Heart left ventricle (tissue), 16 donors: Measurements from ENCODE around the gene ARL15. TPM values are rescaled to one million over a fixed set of nuclear protein-coding genes. Genes with fewer than 3 reads are reported as not detected.

Experiments
- ATAC-seq, 4 donors: fragments of 200-7000 bp; cut with Tn5 transposase; one replicate each; pipeline ENCODE4 v1.9.1; 2020 to 2022; ENCODE audit warnings: moderate library complexity in 4 of 4, mild to moderate bottlenecking in 3 of 4, moderate number of reproducible peaks in 1 of 4
- DNase-seq, 5 donors: peaks; one replicate each; pipeline ENCODE4 v3.0.0-alpha.2; 2020
- H3K27ac ChIP-seq, 12 donors: fragments of 200-600 bp; sonication (generic) in 4 of 12; one replicate each; pipeline versions ENCODE4 v1.5.0 to v1.8.0; 2016 to 2022; ENCODE audit warnings: mild to moderate bottlenecking in 2 of 12
- H3K27me3 ChIP-seq, 9 donors: fragments of 200-600 bp; sonication (generic) in 2 of 9; one replicate each; pipeline versions ENCODE4 v1.5.1 to v1.8.0; 2016 to 2022; ENCODE audit warnings: mild to moderate bottlenecking in 3 of 9
- H3K36me3 ChIP-seq, 9 donors: fragments of 200-600 bp; sonication (generic) in 2 of 9; one replicate each; pipeline versions ENCODE4 v1.5.0 to v1.8.0; 2018 to 2022; ENCODE audit warnings: mild to moderate bottlenecking in 2 of 9
- H3K4me1 ChIP-seq, 12 donors: fragments of 200-600 bp; sonication (generic) in 4 of 12; one replicate each; pipeline versions ENCODE4 v1.5.0 to v1.8.0; 2016 to 2022; ENCODE audit warnings: mild to moderate bottlenecking in 3 of 12
- H3K4me3 ChIP-seq, 12 donors: fragments of 200-600 bp; sonication (generic) in 4 of 12; one replicate each; pipeline versions ENCODE4 v1.5.0 to v1.8.0; 2017 to 2022; ENCODE audit warnings: mild to moderate bottlenecking in 9 of 12, moderate library complexity in 4 of 12
- H3K9me3 ChIP-seq, 12 donors: fragments of 200-600 bp; sonication (generic) in 4 of 12; one replicate each; pipeline versions ENCODE4 v1.5.0 to v1.8.0; 2016 to 2022; ENCODE audit warnings: mild to moderate bottlenecking in 1 of 12
- POLR2A ChIP-seq, 2 donors: fragments of 450-650 bp; IDR thresholded peaks; one replicate each; pipeline ENCODE4 v1.6.1; 2017; ENCODE audit warnings: antibody characterized with exemption in 2 of 2, mild to moderate bottlenecking in 2 of 2, moderate library complexity in 2 of 2
- WGBS, 4 donors: extraction: QIAGEN DNeasy Blood & Tissue Kit in 2 of 4; methylation state at CpG; one replicate each; pipeline versions ENCODE4 v1.1.5 to v1.1.7; 2013 to 2018; 5-methylcytosine and 5-hydroxymethylcytosine counted together
- intact Hi-C, 10 donors: fragments of 100-400 bp; cut with DNase I; formaldehyde crosslinking; loops; one replicate each; pipeline versions ENCODE4 v1.11.1 to v1.14.2; 2022
- polyA plus RNA-seq, 2 donors: library from polyadenylated mRNA; stranded (reverse); fragments of 200-250 nt; gene quantifications; one replicate each; pipeline ENCODE4 v1.2.3, GENCODE V29; 2013
- total RNA-seq, 9 donors: library from RNA; depleted of rRNA in 2 of 9; stranded (reverse); fragments of >200 nt in 2 of 9; fragmentation: NEBNext Ultra II Directional in 3 of 9; extraction: Animal tissue kit (Norgen Biotek cat#: 25700) in 3 of 9; gene quantifications; one replicate each; pipeline versions ENCODE4 v1.1.0 to v1.2.4, GENCODE V29; 2016 to 2023
- TF ChIP-seq, protein P1 (sequence below), 12 donors: fragments of 200-600 bp; sonication (generic) in 4 of 12; IDR thresholded peaks; one replicate each; pipeline versions ENCODE4 v1.5.0 to v1.8.0; 2018 to 2022; ENCODE audit warnings: antibody characterized with exemption in 12 of 12, mild to moderate bottlenecking in 5 of 12
- donor health status: ischemic (EF 13 %, LVEDD 7.1; RV severe dilation, severe dysfunction).
- donor health status: healthy with polysubstance abuse.
- donor health status: DM: no; HTN: yes; CAD: no.
- donor health status: DM: no; HTN: no; CAD: no.
- donor health status: ischemic (EF 25% LVEDD 6.9; RV normal size, moderate dysfunction).
- donor health status: ischemic (EF 25% LVEDD 5.7; RV mildly dilated, moderate dysfunction).
- donor health status: healthy.
- donor health status: DM: yes; HTN: yes; CAD: no.
- donor health status: ischemic (EF 35%, LVEDD 5.7; RV mildly dilated, moderate dysfunction).
- donor health status: nonischemic (EF 11% LVEDD 7.7; RV severe dilation, severe dysfunction).
- donor health status: DM: yes; HTN: yes; CAD: no.
- donor health status: PGD.
- donor health status: ischemic (EF 29% LVEDD 5.4; RV normal size, mild dysfunction).
- donor health status: nonischemic (EF 23%, LVEDD 6.1; RV moderate dilation, normal function).

The ARL15 gene
- total and polyA plus RNA-seq, 11 donors = 7.1 to 35.0 (median 23.2) TPM

DNA sequence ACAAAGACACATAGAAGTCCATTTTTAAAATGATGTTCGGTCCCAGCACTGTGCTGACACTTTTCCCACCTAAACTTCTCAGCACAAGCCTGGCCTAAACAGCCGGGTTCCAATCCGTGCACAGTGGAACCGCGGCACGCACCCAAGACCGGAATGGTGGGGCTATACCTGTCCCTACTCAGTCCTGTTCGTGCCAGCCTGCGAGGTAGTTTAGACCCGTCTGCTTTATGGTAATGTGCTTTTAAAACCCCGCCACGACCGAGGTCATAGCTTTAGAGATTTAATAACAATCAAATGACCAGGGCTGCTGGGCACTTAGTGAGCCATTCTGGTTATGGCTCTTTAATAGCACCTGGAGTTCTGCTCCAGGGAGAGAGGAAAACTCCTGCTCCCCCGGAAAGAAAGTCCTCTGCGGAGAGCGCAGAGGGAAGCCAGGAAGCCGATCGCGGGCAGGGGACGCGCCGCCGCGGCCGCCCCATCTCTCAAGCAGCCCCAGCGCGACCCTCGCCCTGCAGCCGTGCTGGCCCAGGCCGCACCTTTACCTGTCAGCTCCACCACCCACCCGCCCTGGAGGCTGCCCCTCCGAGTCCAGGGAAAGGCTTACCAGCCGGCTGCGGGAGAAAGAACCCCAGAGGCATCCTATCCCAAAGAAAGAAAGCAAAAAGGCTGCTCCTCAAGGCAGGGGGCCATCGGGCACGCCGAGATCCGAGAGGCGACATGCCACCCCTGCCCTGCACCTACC lies 511 bp downstream of the ARL15 start:
- 0 to 1% (median 1%) methylated on average over 21 to 39 of the region's 39 CpGs for WGBS, 4 donors
- Histone ChIP-seq H3K4me1 (peaks cover 0 to 29% (median 17%) of the 10 kb centered on the region in 12 donors), H3K4me3 (peak overlapping the region; percentile 74 to 99 (median 85)), H3K9me3 (no peaks in the 10 kb centered on the region), H3K36me3 (no peaks in the 10 kb centered on the region), H3K27ac (peak overlapping the region; percentile 77 to 95 (median 90)), H3K27me3 (no peaks in the 10 kb centered on the region)
- peak in 4 of 5 donors; percentile 42 to 76 (median 45) for DNase-seq
- TF ChIP-seq, protein P1, sequence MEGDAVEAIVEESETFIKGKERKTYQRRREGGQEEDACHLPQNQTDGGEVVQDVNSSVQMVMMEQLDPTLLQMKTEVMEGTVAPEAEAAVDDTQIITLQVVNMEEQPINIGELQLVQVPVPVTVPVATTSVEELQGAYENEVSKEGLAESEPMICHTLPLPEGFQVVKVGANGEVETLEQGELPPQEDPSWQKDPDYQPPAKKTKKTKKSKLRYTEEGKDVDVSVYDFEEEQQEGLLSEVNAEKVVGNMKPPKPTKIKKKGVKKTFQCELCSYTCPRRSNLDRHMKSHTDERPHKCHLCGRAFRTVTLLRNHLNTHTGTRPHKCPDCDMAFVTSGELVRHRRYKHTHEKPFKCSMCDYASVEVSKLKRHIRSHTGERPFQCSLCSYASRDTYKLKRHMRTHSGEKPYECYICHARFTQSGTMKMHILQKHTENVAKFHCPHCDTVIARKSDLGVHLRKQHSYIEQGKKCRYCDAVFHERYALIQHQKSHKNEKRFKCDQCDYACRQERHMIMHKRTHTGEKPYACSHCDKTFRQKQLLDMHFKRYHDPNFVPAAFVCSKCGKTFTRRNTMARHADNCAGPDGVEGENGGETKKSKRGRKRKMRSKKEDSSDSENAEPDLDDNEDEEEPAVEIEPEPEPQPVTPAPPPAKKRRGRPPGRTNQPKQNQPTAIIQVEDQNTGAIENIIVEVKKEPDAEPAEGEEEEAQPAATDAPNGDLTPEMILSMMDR (IDR thresholded peaks at IDR 0.05) = no peak
- no peak for TF ChIP-seq POLR2A (IDR thresholded peaks at IDR 0.05)
- ATAC-seq = peak; percentile 6 to 50 (median 30)
- intact Hi-C loops = loop anchor here in 9 of 10 donors (1.0 to 10.0 kb wide), 10 partner anchors 52 to 185 kb away; no protein-coding TSS in a partner anchor

GRCh38 chr5:54309276-54309675 lies 1.1 kb downstream of the ARL15 start:
- Histone ChIP-seq H3K27me3 (no peaks in the 10 kb centered on the region), H3K4me3 (peak overlapping the region; percentile 74 to 99 (median 85)), H3K9me3 (no peaks in the 10 kb centered on the region), H3K36me3 (no peaks in the 10 kb centered on the region), H3K4me1 (peaks cover 0 to 29% (median 17%) of the 10 kb centered on the region in 12 donors), H3K27ac (peak overlapping the region in 10 of 12 donors; percentile 77 to 95 (median 90))
- 3 to 9% (median 6%) methylated on average over 10 of the region's 10 CpGs for WGBS, 4 donors
- DNase-seq (no peak), ATAC-seq (no peak)
- intact Hi-C loops = loop anchor here in 1 of 10 donors (5.0 kb wide), 1 partner anchor 52 kb away; no protein-coding TSS in a partner anchor
- TF ChIP-seq, protein P1 (IDR thresholded peaks at IDR 0.05) = no peak
- TF ChIP-seq POLR2A (IDR thresholded peaks at IDR 0.05) = no peak

- intact Hi-C loops = loop anchor here in 1 of 10 donors (5.0 kb wide), 1 partner anchor 50 kb away; no protein-coding TSS in a partner anchor
- H3K4me1 ChIP-seq = peaks cover 0 to 41% (median 20%) of the 10 kb centered on the region in 12 donors
These were observed 2.8 kb downstream of the ARL15 start for GRCh38 chr5:54307583-54307982.

More at GRCh38 chr5:54307583-54307982, 2.8 kb downstream of the ARL15 start:
- WGBS, 4 donors = 73 to 84% (median 77%) methylated on average over 3 of the region's 3 CpGs
- Histone ChIP-seq H3K9me3 (no peaks in the 10 kb centered on the region), H3K36me3 (no peaks in the 10 kb centered on the region), H3K27me3 (no peaks in the 10 kb centered on the region), H3K4me3 (peak overlapping the region in 6 of 12 donors; percentile 74 to 97 (median 81)), H3K27ac (peak overlapping the region in 1 of 12 donors; percentile 91)
- DNase-seq = no peak
- ATAC-seq = no peak
- TF ChIP-seq POLR2A (IDR thresholded peaks at IDR 0.05) = no peak
- TF ChIP-seq, protein P1 (IDR thresholded peaks at IDR 0.05) = no peak
